Astrocyte (in vitro differentiated cells and primary cell): ENCODE results near the gene NAGLU. TPM values are rescaled to one million over a fixed set of nuclear protein-coding genes. Genes with fewer than 3 reads are reported as not detected.

Experiments
- DNase-seq: peaks from one replicate; pipeline ENCODE4 v3.0.0-alpha.2; 2010; ENCODE audit warnings: low read depth
- FAIRE-seq: peaks from 2 replicates; lab custom pipeline; 2011; peaks lifted over from hg19 to GRCh38; lab: Jason Lieb, UNC
- H2AFZ ChIP-seq: 2 replicates; pipeline ENCODE4 v1.6.0; 2012; ENCODE audit warnings: low read depth, low read length, inconsistent platforms
- H3K27ac ChIP-seq: 2 replicates; pipeline ENCODE4 v1.5.1; 2011; ENCODE audit warnings: low read depth, low read length, inconsistent platforms
- H3K27me3 ChIP-seq: 2 replicates; pipeline ENCODE4 v1.6.0; 2011; ENCODE audit warnings: low read length, inconsistent platforms; ENCODE audit not compliant: insufficient read depth
- H3K36me3 ChIP-seq: 2 replicates; pipeline ENCODE4 v1.5.1; 2011; ENCODE audit warnings: low read length, inconsistent platforms; ENCODE audit not compliant: insufficient read depth
- H3K4me1 ChIP-seq: 2 replicates; pipeline ENCODE4 v1.5.1; 2011; ENCODE audit warnings: low read length, inconsistent platforms; ENCODE audit not compliant: insufficient read depth
- H3K4me2 ChIP-seq: 2 replicates; pipeline ENCODE4 v1.6.0; 2012; ENCODE audit warnings: low read length, inconsistent platforms
- H3K4me3 ChIP-seq: 2 replicates; pipeline ENCODE4 v1.5.1; 2011; ENCODE audit warnings: low read depth, mild to moderate bottlenecking, low read length, inconsistent platforms; ENCODE audit not compliant: insufficient read depth
- H3K79me2 ChIP-seq: 2 replicates; pipeline ENCODE4 v1.6.0; 2012; ENCODE audit warnings: mild to moderate bottlenecking, low read length, inconsistent platforms; ENCODE audit not compliant: insufficient read depth
- H3K9ac ChIP-seq: 2 replicates; pipeline ENCODE4 v1.6.0; 2012; ENCODE audit warnings: mild to moderate bottlenecking, low read length, inconsistent platforms
- H3K9me3 ChIP-seq: 2 replicates; pipeline ENCODE4 v1.5.1; 2012; ENCODE audit warnings: low read depth, mild to moderate bottlenecking, low read length, inconsistent platforms; ENCODE audit not compliant: insufficient read depth
- H4K20me1 ChIP-seq: 2 replicates; pipeline ENCODE4 v1.6.0; 2012; ENCODE audit warnings: low read length, inconsistent platforms; ENCODE audit not compliant: insufficient read depth
- H3K27ac Mint-ChIP-seq: one replicate; pipeline ENCODE4 v1.8.0; 2021; ENCODE audit warnings: mild to moderate bottlenecking, mixed read lengths; ENCODE audit not compliant: unreplicated experiment
- H3K27me3 Mint-ChIP-seq: one replicate; pipeline ENCODE4 v1.8.0; 2021; ENCODE audit warnings: low read depth, mixed read lengths; ENCODE audit not compliant: unreplicated experiment
- H3K36me3 Mint-ChIP-seq: one replicate; pipeline ENCODE4 v1.8.0; 2021; ENCODE audit warnings: low read depth, mixed read lengths; ENCODE audit not compliant: unreplicated experiment
- H3K4me1 Mint-ChIP-seq: one replicate; pipeline ENCODE4 v1.8.0; 2021; ENCODE audit warnings: low read depth, mixed read lengths; ENCODE audit not compliant: unreplicated experiment
- H3K4me3 Mint-ChIP-seq: one replicate; pipeline ENCODE4 v1.8.0; 2021; ENCODE audit warnings: mild to moderate bottlenecking, moderate library complexity, mixed read lengths; ENCODE audit not compliant: unreplicated experiment
- H3K9me3 Mint-ChIP-seq: one replicate; pipeline ENCODE4 v1.8.0; 2021; ENCODE audit warnings: mild to moderate bottlenecking, mixed read lengths; ENCODE audit not compliant: unreplicated experiment
- EZH2 ChIP-seq: IDR thresholded peaks from 2 replicates; pipeline ENCODE4 v1.6.1; 2012; ENCODE audit warnings: mild to moderate bottlenecking, low read length, inconsistent platforms; ENCODE audit not compliant: insufficient read depth
- total RNA-seq: library from RNA; stranded (reverse); gene quantifications from 2 replicates; pipeline ENCODE4 v1.2.1, GENCODE V29; 2021
- TF ChIP-seq, protein P1 (sequence below): IDR thresholded peaks from 2 replicates; pipeline ENCODE4 v1.5.1; 2011; ENCODE audit warnings: low read depth, mild to moderate bottlenecking, inconsistent platforms, low read length, moderate library complexity; ENCODE audit not compliant: insufficient read depth

NAGLU gene
- total RNA-seq, 1 donor from 2014 or later: 19.3 TPM

DNA sequence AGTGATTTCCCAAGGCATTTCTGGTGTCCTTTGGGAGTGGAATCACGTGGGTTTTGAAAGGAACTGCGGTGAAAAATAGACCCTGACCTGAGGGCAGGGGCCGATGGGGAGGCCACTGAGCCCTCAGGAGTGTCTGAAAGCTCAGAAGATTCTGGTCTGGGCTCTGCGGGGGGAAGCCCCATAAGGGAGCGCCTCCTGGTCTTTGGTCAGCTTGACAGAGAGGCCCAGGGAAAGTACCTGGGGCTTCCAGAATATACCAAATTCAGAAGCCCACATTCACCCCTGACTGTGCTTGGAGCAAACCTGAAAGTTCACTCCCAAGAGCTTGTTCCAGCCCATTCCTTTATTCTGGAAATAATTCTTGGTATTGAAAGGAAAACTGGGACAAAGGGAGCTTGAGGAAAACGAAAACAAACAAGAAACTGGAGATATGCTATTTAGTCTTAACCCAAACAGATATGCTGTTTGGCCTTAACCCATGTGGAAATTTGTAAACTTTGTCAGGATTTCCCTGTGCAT is 23.2 kb upstream of the NAGLU start:
- peaks cover 11% of the 10 kb centered on the region for H3K4me1 ChIP-seq
- Mint-ChIP-seq H3K9me3 (no peaks in the 10 kb centered on the region), H3K4me3 (no peak overlapping the region), H3K27ac (no peak overlapping the region), H3K36me3 (peaks cover 36% of the 10 kb centered on the region), H3K4me1 (peaks cover 35% of the 10 kb centered on the region), H3K27me3 (no peaks in the 10 kb centered on the region)
- TF ChIP-seq, protein P1, sequence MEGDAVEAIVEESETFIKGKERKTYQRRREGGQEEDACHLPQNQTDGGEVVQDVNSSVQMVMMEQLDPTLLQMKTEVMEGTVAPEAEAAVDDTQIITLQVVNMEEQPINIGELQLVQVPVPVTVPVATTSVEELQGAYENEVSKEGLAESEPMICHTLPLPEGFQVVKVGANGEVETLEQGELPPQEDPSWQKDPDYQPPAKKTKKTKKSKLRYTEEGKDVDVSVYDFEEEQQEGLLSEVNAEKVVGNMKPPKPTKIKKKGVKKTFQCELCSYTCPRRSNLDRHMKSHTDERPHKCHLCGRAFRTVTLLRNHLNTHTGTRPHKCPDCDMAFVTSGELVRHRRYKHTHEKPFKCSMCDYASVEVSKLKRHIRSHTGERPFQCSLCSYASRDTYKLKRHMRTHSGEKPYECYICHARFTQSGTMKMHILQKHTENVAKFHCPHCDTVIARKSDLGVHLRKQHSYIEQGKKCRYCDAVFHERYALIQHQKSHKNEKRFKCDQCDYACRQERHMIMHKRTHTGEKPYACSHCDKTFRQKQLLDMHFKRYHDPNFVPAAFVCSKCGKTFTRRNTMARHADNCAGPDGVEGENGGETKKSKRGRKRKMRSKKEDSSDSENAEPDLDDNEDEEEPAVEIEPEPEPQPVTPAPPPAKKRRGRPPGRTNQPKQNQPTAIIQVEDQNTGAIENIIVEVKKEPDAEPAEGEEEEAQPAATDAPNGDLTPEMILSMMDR: no peak
- no peak for TF ChIP-seq EZH2
- H3K27ac ChIP-seq: no peak overlapping the region
- no peak overlapping the region for H3K4me3 ChIP-seq
- no peaks in the 10 kb centered on the region for H4K20me1 ChIP-seq
- no peaks in the 10 kb centered on the region for H3K79me2 ChIP-seq
- H3K9ac ChIP-seq: no peak overlapping the region
- FAIRE-seq (no peak), DNase-seq (no peak)
- H3K36me3 ChIP-seq: peaks cover 14% of the 10 kb centered on the region
- no peak overlapping the region for H2AFZ ChIP-seq
- H3K9me3 ChIP-seq: no peaks in the 10 kb centered on the region
- no peak overlapping the region for H3K4me2 ChIP-seq
- H3K27me3 ChIP-seq: no peaks in the 10 kb centered on the region

DNA sequence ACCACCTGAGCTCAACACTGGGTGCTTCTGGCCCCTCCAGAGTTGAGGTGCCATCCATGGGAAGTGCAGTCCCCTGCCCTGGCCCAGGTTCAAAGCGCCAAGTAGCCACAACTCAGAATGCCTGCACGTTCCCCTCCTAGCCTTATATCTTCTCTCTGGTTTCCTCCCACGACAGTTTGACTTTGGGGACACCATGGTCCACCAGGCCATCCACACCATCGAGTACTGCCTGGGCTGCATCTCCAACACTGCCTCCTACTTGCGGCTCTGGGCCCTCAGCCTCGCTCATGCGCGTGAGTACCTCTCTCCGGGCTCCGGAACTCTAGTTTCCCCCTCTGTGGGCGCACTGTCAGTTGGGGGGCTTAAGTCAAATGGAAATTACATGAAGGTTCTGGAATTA is 22.4 kb upstream of the NAGLU start:
- H3K27me3 ChIP-seq: no peaks in the 10 kb centered on the region
- no peak overlapping the region for H3K4me3 ChIP-seq
- peaks cover 29% of the 10 kb centered on the region for H3K36me3 Mint-ChIP-seq
- H3K27ac Mint-ChIP-seq: peak overlapping the region; percentile 66
- no peaks in the 10 kb centered on the region for H3K9me3 ChIP-seq
- FAIRE-seq: no peak
- TF ChIP-seq, protein P1: no peak
- no peak for TF ChIP-seq EZH2
- H3K27me3 Mint-ChIP-seq: no peaks in the 10 kb centered on the region
- H3K4me3 Mint-ChIP-seq: no peak overlapping the region
- no peaks in the 10 kb centered on the region for H4K20me1 ChIP-seq
- peaks cover 35% of the 10 kb centered on the region for H3K4me1 Mint-ChIP-seq
- peaks cover 20% of the 10 kb centered on the region for H3K4me1 ChIP-seq
- H2AFZ ChIP-seq: no peak overlapping the region
- H3K27ac ChIP-seq: no peak overlapping the region
- no peak for DNase-seq
- H3K9me3 Mint-ChIP-seq: no peaks in the 10 kb centered on the region
- peaks cover 12% of the 10 kb centered on the region for H3K36me3 ChIP-seq
- H3K79me2 ChIP-seq: no peaks in the 10 kb centered on the region
- H3K9ac ChIP-seq: no peak overlapping the region
- H3K4me2 ChIP-seq: no peak overlapping the region

DNA sequence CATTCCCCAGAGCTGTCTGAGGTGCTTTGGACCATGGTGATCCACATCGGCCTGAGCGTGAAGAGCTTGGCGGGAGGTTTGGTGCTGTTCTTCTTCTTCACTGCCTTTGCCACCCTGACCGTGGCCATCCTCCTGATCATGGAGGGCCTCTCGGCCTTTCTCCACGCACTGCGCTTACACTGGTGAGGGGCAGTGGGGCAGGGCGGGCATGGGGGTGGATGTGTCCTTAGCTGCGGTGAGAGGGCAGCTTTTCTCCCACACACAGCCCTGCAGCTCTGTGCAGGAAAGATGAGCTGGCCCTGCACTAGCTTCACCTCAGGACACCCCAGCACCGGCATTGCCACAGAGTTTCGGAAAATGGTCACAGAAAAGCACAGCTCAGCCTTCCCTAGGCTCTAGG is 21.8 kb upstream of the NAGLU start:
- Histone ChIP-seq H3K36me3 (peaks cover 12% of the 10 kb centered on the region), H3K4me2 (no peak overlapping the region), H3K9ac (no peak overlapping the region), H3K4me3 (no peak overlapping the region), H3K27ac (no peak overlapping the region), H2AFZ (no peak overlapping the region), H3K79me2 (no peaks in the 10 kb centered on the region), H3K4me1 (peaks cover 26% of the 10 kb centered on the region), H3K27me3 (no peaks in the 10 kb centered on the region), H3K9me3 (no peaks in the 10 kb centered on the region), H4K20me1 (no peaks in the 10 kb centered on the region)
- FAIRE-seq (no peak), DNase-seq (no peak)
- no peak overlapping the region for H3K27ac Mint-ChIP-seq
- H3K27me3 Mint-ChIP-seq: no peaks in the 10 kb centered on the region
- H3K4me3 Mint-ChIP-seq: no peak overlapping the region
- peaks cover 24% of the 10 kb centered on the region for H3K36me3 Mint-ChIP-seq
- no peaks in the 10 kb centered on the region for H3K9me3 Mint-ChIP-seq
- H3K4me1 Mint-ChIP-seq: peaks cover 35% of the 10 kb centered on the region
- TF ChIP-seq, protein P1: no peak
- TF ChIP-seq EZH2: no peak
